ENCODE results near the gene RAI1.
A peak's percentile ranks its signal among the peaks of the same experiment; 100 is the strongest.

RAI1 gene

DNA sequence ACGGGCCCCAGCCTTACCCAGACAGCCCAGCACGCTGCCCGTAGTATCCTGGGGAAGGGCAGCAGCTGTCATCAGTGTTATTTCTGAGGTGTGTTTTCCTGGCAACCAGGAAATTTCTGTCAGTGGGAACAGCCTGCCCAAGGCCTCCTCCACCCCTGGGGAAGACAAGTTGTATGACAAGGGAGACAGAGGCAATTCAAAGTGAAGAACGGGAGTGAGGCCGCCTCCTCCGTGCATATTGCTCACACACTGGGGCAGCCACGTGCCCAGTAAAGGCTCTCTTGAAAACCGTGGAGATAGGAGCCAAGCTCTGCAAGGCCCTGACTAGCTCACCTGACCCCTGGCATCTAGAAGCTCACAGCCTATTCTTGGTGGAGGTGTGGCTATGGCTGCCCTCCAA, 57.6 kb downstream of the RAI1 start:
- no CpG with 5 or more reads among the region's 8 CpGs for WGBS, 2 donors (ENCODE audit: extremely low coverage in 2 of 2, insufficient read length in 2 of 2, insufficient replicate concordance in 1 of 2)
- Histone ChIP-seq H3K23ac (ENCODE audit: low read depth, low read length, poor library complexity) (no peak overlapping the region), H2BK12ac (ENCODE audit: low read length) (no peak overlapping the region), H3K9me3 (replicated peaks in 1 of 2; ENCODE audit: control insufficient read depth in 2 of 2, insufficient read depth in 1 of 2, low read depth in 1 of 2, low read length in 2 of 2) (no peaks in the 10 kb centered on the region), H4K91ac (ENCODE audit: low read depth, low read length, poor library complexity) (no peak overlapping the region), H4K8ac (ENCODE audit: low read depth, low read length) (no peak overlapping the region), H2BK120ac (ENCODE audit: low read depth, low read length) (no peak overlapping the region), H2AFZ (ENCODE audit: low read length) (no peak overlapping the region), H3K27me3 (ENCODE audit: control insufficient read depth in 3 of 3, insufficient read depth in 3 of 3, low read depth in 1 of 3, low read length in 3 of 3) (no peaks in the 10 kb centered on the region), H3K27ac (replicated peaks; ENCODE audit: low read length) (no peak overlapping the region), H3K79me1 (ENCODE audit: low read depth, low read length) (peaks cover 28% of the 10 kb centered on the region), H3K36me3 (replicated peaks in 1 of 2; ENCODE audit: control insufficient read depth in 2 of 2, insufficient read depth in 2 of 2, low read length in 2 of 2) (peaks cover 2 to 12% of the 10 kb centered on the region in 2 donors), H3K4ac (ENCODE audit: low read length) (no peak overlapping the region), H2BK5ac (ENCODE audit: low read length) (no peak overlapping the region), H3K14ac (ENCODE audit: low read length) (no peak overlapping the region), H3K9ac (ENCODE audit: low read depth, low read length, poor library complexity) (peak overlapping the region; percentile 32), H2BK15ac (ENCODE audit: low read length) (no peak overlapping the region), H3K4me3 (ENCODE audit: low read length in 2 of 2) (no peak overlapping the region), H2AK5ac (ENCODE audit: low read depth, low read length) (peak overlapping the region; percentile 78), H3K18ac (ENCODE audit: low read length) (peak overlapping the region; percentile 62), H3K4me2 (ENCODE audit: insufficient read depth, low read length, poor library complexity, severe bottlenecking) (no peak overlapping the region), H3K4me1 (ENCODE audit: control insufficient read depth in 2 of 2, insufficient read depth in 1 of 2, low read depth in 1 of 2, low read length in 2 of 2) (peaks cover 37 to 46% of the 10 kb centered on the region in 2 donors)
- DNase-seq (ENCODE audit: low spot score), result no peak

DNA sequence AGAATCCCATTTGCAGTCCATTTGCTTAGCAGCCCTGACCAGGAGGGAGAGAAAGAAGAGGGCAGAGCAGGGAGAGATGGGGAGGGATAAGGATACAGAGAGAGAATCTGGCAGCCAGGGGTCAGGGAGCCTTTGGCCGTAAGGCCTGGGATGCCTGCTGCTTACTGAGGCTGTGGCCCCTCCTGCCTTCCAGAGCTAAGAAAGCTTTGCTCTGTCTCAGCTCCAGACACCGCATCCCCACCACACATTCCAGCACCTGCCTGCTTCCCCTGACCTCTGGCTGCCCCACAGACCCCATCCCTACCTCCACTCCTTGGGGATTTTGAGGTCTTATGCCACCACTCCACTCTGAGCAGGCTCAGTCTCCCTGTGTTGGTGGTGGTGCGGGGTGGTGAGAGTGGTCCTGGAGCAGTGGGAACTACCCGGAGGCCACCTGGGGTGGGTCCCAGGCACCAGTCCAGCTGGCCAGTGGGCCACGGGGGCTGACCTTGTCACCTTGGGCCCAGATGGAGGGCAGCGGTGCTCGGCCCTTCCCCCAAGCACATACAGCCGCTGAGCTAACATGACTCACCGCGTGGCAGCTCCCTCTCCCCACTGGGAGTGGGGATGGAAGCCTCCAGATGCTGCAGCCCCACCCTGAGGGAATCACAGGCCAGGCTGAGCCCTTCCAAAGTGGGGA, 58.3 kb downstream of the RAI1 start:
- no peak overlapping the region for H2BK12ac ChIP-seq (ENCODE audit: low read length)
- DNase-seq (ENCODE audit: low spot score), result no peak
- H3K9me3 ChIP-seq (replicated peaks in 1 of 2; ENCODE audit: control insufficient read depth in 2 of 2, insufficient read depth in 1 of 2, low read depth in 1 of 2, low read length in 2 of 2), result no peaks in the 10 kb centered on the region
- no peak overlapping the region for H2BK15ac ChIP-seq (ENCODE audit: low read length)
- H3K27ac ChIP-seq (replicated peaks; ENCODE audit: low read length), result no peak overlapping the region
- no peak overlapping the region for H4K91ac ChIP-seq (ENCODE audit: low read depth, low read length, poor library complexity)
- no peak overlapping the region for H3K4ac ChIP-seq (ENCODE audit: low read length)
- no peak overlapping the region for H2BK120ac ChIP-seq (ENCODE audit: low read depth, low read length)
- peaks cover 2 to 11% of the 10 kb centered on the region in 2 donors for H3K36me3 ChIP-seq (replicated peaks in 1 of 2; ENCODE audit: control insufficient read depth in 2 of 2, insufficient read depth in 2 of 2, low read length in 2 of 2)
- peak overlapping the region; percentile 78 for H2AK5ac ChIP-seq (ENCODE audit: low read depth, low read length)
- no peak overlapping the region for H2AFZ ChIP-seq (ENCODE audit: low read length)
- peak overlapping the region; percentile 8 for H3K23ac ChIP-seq (ENCODE audit: low read depth, low read length, poor library complexity)
- no CpG with 5 or more reads among the region's 10 CpGs for WGBS, 2 donors (ENCODE audit: extremely low coverage in 2 of 2, insufficient read length in 2 of 2, insufficient replicate concordance in 1 of 2)
- H3K4me1 ChIP-seq (ENCODE audit: control insufficient read depth in 2 of 2, insufficient read depth in 1 of 2, low read depth in 1 of 2, low read length in 2 of 2), result peaks cover 37 to 46% of the 10 kb centered on the region in 2 donors
- H3K4me3 ChIP-seq (ENCODE audit: low read length in 2 of 2), result no peak overlapping the region
- H3K79me1 ChIP-seq (ENCODE audit: low read depth, low read length), result peaks cover 27% of the 10 kb centered on the region
- H3K14ac ChIP-seq (ENCODE audit: low read length), result no peak overlapping the region
- H3K4me2 ChIP-seq (ENCODE audit: insufficient read depth, low read length, poor library complexity, severe bottlenecking), result no peak overlapping the region
- peak overlapping the region; percentile 62 for H3K18ac ChIP-seq (ENCODE audit: low read length)
- no peaks in the 10 kb centered on the region for H3K27me3 ChIP-seq (ENCODE audit: control insufficient read depth in 3 of 3, insufficient read depth in 3 of 3, low read depth in 1 of 3, low read length in 3 of 3)
- peak overlapping the region; percentile 32 for H3K9ac ChIP-seq (ENCODE audit: low read depth, low read length, poor library complexity)
- no peak overlapping the region for H4K8ac ChIP-seq (ENCODE audit: low read depth, low read length)
- H2BK5ac ChIP-seq (ENCODE audit: low read length), result no peak overlapping the region

DNA sequence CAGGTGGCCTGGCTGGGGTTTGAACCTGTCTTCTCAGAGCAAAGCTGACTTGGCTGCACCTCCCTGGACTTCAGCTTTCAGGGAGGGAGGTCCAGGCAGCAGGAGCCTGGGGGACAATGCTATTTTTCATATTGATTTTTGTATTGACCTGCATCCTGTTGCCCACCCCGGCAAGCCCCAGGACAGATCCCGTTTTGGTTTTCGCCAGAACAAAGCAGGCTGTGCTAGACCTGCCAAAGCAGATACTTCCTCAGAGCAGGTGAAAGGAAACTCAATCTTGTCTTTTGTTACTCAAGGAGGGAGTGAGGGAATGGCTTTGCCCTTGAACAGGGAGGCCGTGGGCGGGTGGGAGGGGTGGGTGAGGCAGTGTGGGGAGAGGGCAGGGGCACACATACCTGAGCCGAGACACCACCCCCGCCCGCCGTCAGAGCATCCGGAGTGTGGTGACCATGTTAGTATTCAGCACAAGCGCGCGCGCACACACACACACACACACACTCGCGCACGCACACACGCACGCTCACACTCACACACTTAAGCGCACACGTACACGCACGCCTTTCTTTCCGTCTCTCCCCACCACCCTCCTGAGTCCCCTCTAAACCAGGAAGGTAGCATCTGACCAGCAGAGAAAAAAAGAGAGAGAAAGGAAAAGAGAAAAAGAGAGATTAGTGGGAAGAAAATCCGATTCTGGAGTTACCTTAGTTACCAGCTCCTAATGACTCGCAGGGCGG, 59.5 kb downstream of the RAI1 start:
- Histone ChIP-seq H3K4me2 (ENCODE audit: insufficient read depth, low read length, poor library complexity, severe bottlenecking) (peak overlapping the region; percentile 66), H2AK5ac (ENCODE audit: low read depth, low read length) (no peak overlapping the region), H3K18ac (ENCODE audit: low read length) (peak overlapping the region; percentile 15), H4K8ac (ENCODE audit: low read depth, low read length) (no peak overlapping the region), H3K4me1 (ENCODE audit: control insufficient read depth in 2 of 2, insufficient read depth in 1 of 2, low read depth in 1 of 2, low read length in 2 of 2) (peaks cover 37 to 46% of the 10 kb centered on the region in 2 donors), H3K27ac (replicated peaks; ENCODE audit: low read length) (peak overlapping the region; percentile 68), H4K91ac (ENCODE audit: low read depth, low read length, poor library complexity) (no peak overlapping the region), H3K4me3 (ENCODE audit: low read length in 2 of 2) (peak overlapping the region; percentile 36 to 40), H3K23ac (ENCODE audit: low read depth, low read length, poor library complexity) (no peak overlapping the region), H2AFZ (ENCODE audit: low read length) (peak overlapping the region; percentile 68), H3K27me3 (ENCODE audit: control insufficient read depth in 3 of 3, insufficient read depth in 3 of 3, low read depth in 1 of 3, low read length in 3 of 3) (no peaks in the 10 kb centered on the region), H2BK120ac (ENCODE audit: low read depth, low read length) (no peak overlapping the region), H3K9ac (ENCODE audit: low read depth, low read length, poor library complexity) (peak overlapping the region; percentile 81), H3K14ac (ENCODE audit: low read length) (no peak overlapping the region), H3K36me3 (replicated peaks in 1 of 2; ENCODE audit: control insufficient read depth in 2 of 2, insufficient read depth in 2 of 2, low read length in 2 of 2) (peaks cover under 1 to 13% of the 10 kb centered on the region in 2 donors), H3K79me1 (ENCODE audit: low read depth, low read length) (peaks cover 30% of the 10 kb centered on the region), H2BK5ac (ENCODE audit: low read length) (no peak overlapping the region), H2BK12ac (ENCODE audit: low read length) (no peak overlapping the region), H3K4ac (ENCODE audit: low read length) (no peak overlapping the region), H3K9me3 (replicated peaks in 1 of 2; ENCODE audit: control insufficient read depth in 2 of 2, insufficient read depth in 1 of 2, low read depth in 1 of 2, low read length in 2 of 2) (no peaks in the 10 kb centered on the region), H2BK15ac (ENCODE audit: low read length) (no peak overlapping the region)
- DNase-seq (ENCODE audit: low spot score), result no peak
- no CpG with 5 or more reads among the region's 27 CpGs for WGBS, 2 donors (ENCODE audit: extremely low coverage in 2 of 2, insufficient read length in 2 of 2, insufficient replicate concordance in 1 of 2)

DNA sequence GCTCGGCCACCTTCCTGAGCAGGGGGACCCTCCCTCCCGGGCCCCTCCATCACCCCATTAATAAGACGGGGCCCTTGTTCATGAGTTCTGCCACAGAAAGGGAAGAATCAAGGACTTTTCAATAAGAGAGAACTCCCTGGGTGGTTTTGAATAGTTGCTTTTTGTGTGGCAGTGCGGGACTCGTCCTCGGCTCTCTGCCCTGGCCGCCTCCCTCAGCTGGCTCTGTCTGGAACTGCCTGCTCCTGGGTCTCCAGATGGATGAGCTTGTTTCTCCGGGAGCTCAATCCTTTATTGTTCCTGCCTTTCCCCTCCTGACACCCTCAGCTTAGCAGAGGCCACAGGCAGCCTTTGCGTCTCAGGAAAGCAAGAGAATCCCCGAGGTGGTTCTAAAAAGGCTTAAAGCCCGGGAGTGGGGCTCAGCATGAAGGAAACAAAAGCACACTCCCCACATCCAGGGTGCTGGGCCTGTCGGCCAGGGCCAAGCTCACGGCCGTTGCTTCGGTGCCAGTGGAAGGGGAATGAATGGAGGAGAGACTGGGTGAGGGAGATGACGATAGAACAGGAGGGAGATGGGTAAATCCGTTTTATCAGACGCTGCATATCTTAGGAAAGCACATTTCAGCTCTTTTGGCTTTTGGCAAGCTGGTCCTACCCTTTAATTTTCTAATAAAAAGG, 60.2 kb downstream of the RAI1 start:
- H3K4me1 ChIP-seq (ENCODE audit: control insufficient read depth in 2 of 2, insufficient read depth in 1 of 2, low read depth in 1 of 2, low read length in 2 of 2), result peaks cover 37 to 46% of the 10 kb centered on the region in 2 donors
- no CpG with 5 or more reads among the region's 18 CpGs for WGBS, 2 donors (ENCODE audit: extremely low coverage in 2 of 2, insufficient read length in 2 of 2, insufficient replicate concordance in 1 of 2)
- peak; percentile 74 for DNase-seq (ENCODE audit: low spot score)

More for the DNA sequence above, 60.2 kb downstream of the RAI1 start:
- Histone ChIP-seq H2BK12ac (ENCODE audit: low read length) (no peak overlapping the region), H3K27ac (replicated peaks; ENCODE audit: low read length) (peak overlapping the region; percentile 68), H3K9me3 (replicated peaks in 1 of 2; ENCODE audit: control insufficient read depth in 2 of 2, insufficient read depth in 1 of 2, low read depth in 1 of 2, low read length in 2 of 2) (no peaks in the 10 kb centered on the region), H3K4me2 (ENCODE audit: insufficient read depth, low read length, poor library complexity, severe bottlenecking) (peak overlapping the region; percentile 66), H2AFZ (ENCODE audit: low read length) (peak overlapping the region; percentile 68), H2BK120ac (ENCODE audit: low read depth, low read length) (no peak overlapping the region), H3K36me3 (replicated peaks in 1 of 2; ENCODE audit: control insufficient read depth in 2 of 2, insufficient read depth in 2 of 2, low read length in 2 of 2) (peaks cover 0 to 15% of the 10 kb centered on the region in 2 donors), H3K23ac (ENCODE audit: low read depth, low read length, poor library complexity) (no peak overlapping the region), H3K4me3 (ENCODE audit: low read length in 2 of 2) (peak overlapping the region in 1 of 2 donors; percentile 36), H4K91ac (ENCODE audit: low read depth, low read length, poor library complexity) (no peak overlapping the region), H2BK15ac (ENCODE audit: low read length) (no peak overlapping the region), H2AK5ac (ENCODE audit: low read depth, low read length) (no peak overlapping the region), H3K9ac (ENCODE audit: low read depth, low read length, poor library complexity) (no peak overlapping the region), H3K27me3 (ENCODE audit: control insufficient read depth in 3 of 3, insufficient read depth in 3 of 3, low read depth in 1 of 3, low read length in 3 of 3) (no peaks in the 10 kb centered on the region), H3K14ac (ENCODE audit: low read length) (no peak overlapping the region), H3K18ac (ENCODE audit: low read length) (no peak overlapping the region), H3K4ac (ENCODE audit: low read length) (no peak overlapping the region), H3K79me1 (ENCODE audit: low read depth, low read length) (peaks cover 30% of the 10 kb centered on the region), H2BK5ac (ENCODE audit: low read length) (no peak overlapping the region), H4K8ac (ENCODE audit: low read depth, low read length) (no peak overlapping the region)

All from neuronal stem cell (in vitro differentiated cells).